WERI-Rb-1 (cell line): ENCODE results near the gene RSF1.

ENCODE experiments used
- DNase-seq: peaks from one replicate; pipeline ENCODE4 v3.0.0-alpha.2; 2020
- H3K27ac ChIP-seq: fragments of 250-450 bp; sonication (Bioruptor Pico); 2 replicates; pipeline ENCODE4 v1.5.1; 2020; ENCODE audit warnings: mild to moderate bottlenecking, moderate library complexity
- H3K27me3 ChIP-seq: fragments of 250-450 bp; sonication (Bioruptor Pico); 2 replicates; pipeline ENCODE4 v1.5.1; 2021; ENCODE audit warnings: mild to moderate bottlenecking, low read depth, moderate library complexity; ENCODE audit not compliant: insufficient read depth, severe bottlenecking
- H3K36me3 ChIP-seq: fragments of 250-450 bp; sonication (Bioruptor Pico); 2 replicates; pipeline ENCODE4 v1.5.1; 2020; ENCODE audit warnings: mild to moderate bottlenecking, moderate library complexity
- H3K4me3 ChIP-seq: 2 replicates; pipeline ENCODE4 v1.5.1; 2011; ENCODE audit warnings: low read depth, mild to moderate bottlenecking, control low read depth, low read length
- H3K9me3 ChIP-seq: fragments of 250-450 bp; sonication (Bioruptor Pico); 2 replicates; pipeline ENCODE4 v1.5.1; 2021; ENCODE audit warnings: mild to moderate bottlenecking, moderate library complexity; ENCODE audit not compliant: severe bottlenecking
- CTCF ChIP-seq: IDR thresholded peaks from 2 replicates; pipeline ENCODE4 v1.5.1; 2011; ENCODE audit warnings: low read depth, mild to moderate bottlenecking, control low read depth, inconsistent platforms, low read length

The RSF1 gene

DNA sequence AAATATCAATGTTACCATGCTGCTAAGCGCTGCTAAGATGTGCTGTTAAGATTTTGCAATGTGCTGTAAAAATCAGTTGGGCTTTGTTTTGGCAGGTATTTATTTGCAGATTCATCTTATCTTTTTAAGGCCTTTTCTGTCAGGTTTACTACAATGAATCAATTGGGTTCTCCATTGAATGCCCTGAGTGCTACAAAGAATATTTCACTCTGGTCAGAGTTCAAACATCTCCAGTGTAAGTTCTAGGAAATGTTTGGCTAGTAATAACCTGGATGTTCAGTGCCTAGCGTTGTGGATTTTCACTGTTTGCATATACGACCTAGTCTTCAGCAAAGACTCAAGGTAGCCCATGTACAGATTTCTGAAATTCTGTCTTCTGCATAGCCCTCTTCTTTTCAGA lies 36.0 kb downstream of the RSF1 start:
- Histone ChIP-seq H3K36me3 (no peaks in the 10 kb centered on the region; the same call in 1 of the 2 replicates), H3K4me3 (no peak overlapping the region), H3K27me3 (no peaks in the 10 kb centered on the region), H3K9me3 (no peaks in the 10 kb centered on the region), H3K27ac (no peak overlapping the region)
- no peak for TF ChIP-seq CTCF
- no peak for DNase-seq

- no peak for TF ChIP-seq CTCF
- no peak overlapping the region for H3K4me3 ChIP-seq
- H3K9me3 ChIP-seq = no peaks in the 10 kb centered on the region
- H3K27me3 ChIP-seq = no peaks in the 10 kb centered on the region
- H3K36me3 ChIP-seq = no peaks in the 10 kb centered on the region; the same call in 1 of the 2 replicates
- H3K27ac ChIP-seq = no peak overlapping the region
- DNase-seq = no peak
These were observed 37.5 kb downstream of the RSF1 start for GRCh38 chr11:77783025-77783424.

DNA sequence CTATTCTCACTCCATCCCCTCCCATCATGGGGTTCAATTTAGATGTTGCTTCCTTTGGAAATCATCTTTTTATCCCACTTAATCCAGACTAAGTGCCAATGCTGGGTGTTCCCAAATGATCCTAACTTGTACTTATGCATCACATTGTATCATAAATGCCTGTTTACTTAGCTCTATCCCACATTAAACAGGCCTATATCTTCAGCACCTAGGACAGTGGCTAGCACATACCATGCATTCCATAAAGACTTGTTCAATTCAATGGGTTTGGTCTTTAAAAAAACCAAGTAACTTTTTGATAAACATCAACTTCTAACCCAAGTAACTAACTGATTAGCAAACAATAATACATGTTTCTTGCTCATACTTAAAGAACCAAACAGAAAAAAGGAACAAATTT lies 40.6 kb downstream of the RSF1 start:
- no peaks in the 10 kb centered on the region for H3K9me3 ChIP-seq
- no peak overlapping the region for H3K4me3 ChIP-seq
- H3K27ac ChIP-seq = no peak overlapping the region
- no peak for DNase-seq
- H3K36me3 ChIP-seq = no peaks in the 10 kb centered on the region; the same call in 1 of the 2 replicates
- no peaks in the 10 kb centered on the region for H3K27me3 ChIP-seq
- no peak for TF ChIP-seq CTCF

DNA sequence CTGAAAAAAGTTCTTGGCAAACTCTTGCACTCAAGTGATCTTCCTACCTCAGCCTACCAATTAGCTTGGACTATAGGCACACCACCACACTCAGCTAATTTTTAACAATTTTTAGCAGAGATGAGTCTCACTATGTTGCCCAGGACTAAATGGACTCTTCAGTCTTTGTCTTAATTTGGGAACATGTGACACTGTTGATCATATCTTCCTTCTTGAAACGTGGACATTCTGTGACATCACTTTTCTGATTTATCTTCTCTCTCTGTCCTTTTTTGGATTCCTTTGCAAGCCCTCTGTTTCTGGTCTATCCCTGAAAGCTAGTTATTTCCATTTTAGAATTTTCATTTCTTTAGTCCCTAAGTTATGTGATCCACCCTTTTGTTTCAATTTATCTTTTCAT lies 42.0 kb downstream of the RSF1 start:
- TF ChIP-seq CTCF = no peak
- no peak overlapping the region for H3K4me3 ChIP-seq
- H3K36me3 ChIP-seq = no peaks in the 10 kb centered on the region; the same call in 1 of the 2 replicates
- no peak overlapping the region for H3K27ac ChIP-seq
- H3K9me3 ChIP-seq = no peaks in the 10 kb centered on the region
- no peaks in the 10 kb centered on the region for H3K27me3 ChIP-seq
- no peak for DNase-seq

DNA sequence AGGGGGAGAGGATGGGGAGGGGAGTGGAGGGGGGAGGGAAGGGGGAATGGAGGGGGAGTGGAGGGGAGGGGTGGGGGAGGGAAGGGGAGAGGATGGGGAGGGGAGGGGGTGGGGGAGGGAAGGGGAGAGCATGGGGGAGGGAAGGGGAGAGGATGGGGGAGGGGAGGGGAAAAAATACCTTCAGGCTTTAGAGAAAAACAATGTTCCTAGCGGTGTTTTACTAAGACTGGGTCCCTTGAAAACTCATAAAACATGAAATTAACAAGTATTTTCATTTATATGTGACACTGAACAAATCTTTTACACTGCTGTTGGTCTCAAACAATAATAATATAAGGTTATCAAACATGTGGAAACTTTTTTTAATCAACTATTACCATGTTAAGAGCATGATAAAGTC lies 42.4 kb downstream of the RSF1 start:
- no peak for TF ChIP-seq CTCF
- Histone ChIP-seq H3K4me3 (no peak overlapping the region), H3K27ac (no peak overlapping the region), H3K9me3 (no peaks in the 10 kb centered on the region), H3K27me3 (no peaks in the 10 kb centered on the region), H3K36me3 (no peaks in the 10 kb centered on the region; the same call in 1 of the 2 replicates)
- DNase-seq = no peak

DNA sequence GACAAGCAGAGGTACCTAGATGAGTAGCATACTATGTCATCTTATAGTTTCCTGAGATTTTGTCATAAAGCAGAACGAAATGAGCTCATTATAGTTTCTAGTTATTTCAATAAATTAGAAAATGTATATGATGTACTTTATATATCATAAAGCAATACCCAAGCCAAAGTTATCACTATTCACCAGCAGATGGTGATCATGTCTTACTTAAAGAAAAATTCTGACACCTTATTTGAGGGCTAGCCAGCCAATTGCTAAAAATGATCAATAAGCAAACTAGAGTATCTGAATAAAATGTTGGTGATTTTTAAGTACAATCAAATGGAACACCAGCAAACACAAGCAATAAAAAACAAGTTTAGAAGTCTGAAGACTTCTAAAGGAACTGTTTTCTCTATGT lies 44.1 kb downstream of the RSF1 start:
- Histone ChIP-seq H3K4me3 (no peak overlapping the region), H3K9me3 (no peaks in the 10 kb centered on the region), H3K27me3 (no peaks in the 10 kb centered on the region), H3K27ac (no peak overlapping the region), H3K36me3 (no peaks in the 10 kb centered on the region; the same call in 1 of the 2 replicates)
- no peak for DNase-seq
- TF ChIP-seq CTCF = no peak
